Fibroblast of villous mesenchyme (primary cell): ENCODE results near the gene SFMBT2. TPM values are rescaled to one million over a fixed set of nuclear protein-coding genes. Genes with fewer than 3 reads are reported as not detected.

Experiments
- DNase-seq: peaks from one replicate; pipeline ENCODE4 v3.0.0-alpha.2; 2010; ENCODE audit warnings: low read depth
- H3K4me3 ChIP-seq: 2 replicates; pipeline ENCODE4 v1.5.1; 2011; ENCODE audit warnings: low read depth, mild to moderate bottlenecking, low read length
- CTCF ChIP-seq: IDR thresholded peaks from 2 replicates; pipeline ENCODE4 v1.5.1; 2012; ENCODE audit warnings: low read depth, mild to moderate bottlenecking, low read length; ENCODE audit not compliant: insufficient read depth
- total RNA-seq: library from RNA; depleted of rRNA; stranded (reverse); fragments of >200 nt; gene quantifications from 2 replicates; pipeline ENCODE4 v1.2.3, GENCODE V29; 2012

Gene SFMBT2
- total RNA-seq, 1 donor: 1.7 TPM

GRCh38 chr10:7425691-7426090, 14.9 kb upstream of the SFMBT2 start:
- TF ChIP-seq CTCF: no peak
- no peak for DNase-seq
- no peak overlapping the region for H3K4me3 ChIP-seq

- no peak for DNase-seq
- no peak overlapping the region for H3K4me3 ChIP-seq
- TF ChIP-seq CTCF: no peak
These were observed 14.1 kb upstream of the SFMBT2 start for GRCh38 chr10:7424919-7425318.

- no peak for DNase-seq
- no peak overlapping the region for H3K4me3 ChIP-seq
- TF ChIP-seq CTCF: no peak
These were observed 13.5 kb upstream of the SFMBT2 start for GRCh38 chr10:7424315-7424714.

- no peak for DNase-seq
- no peak for TF ChIP-seq CTCF
- H3K4me3 ChIP-seq: no peak overlapping the region
These were observed 12.7 kb upstream of the SFMBT2 start for GRCh38 chr10:7423521-7423920.

GRCh38 chr10:7421526-7421925, 10.7 kb upstream of the SFMBT2 start:
- no peak overlapping the region for H3K4me3 ChIP-seq
- no peak for DNase-seq
- TF ChIP-seq CTCF: no peak

GRCh38 chr10:7419998-7420397, 9.2 kb upstream of the SFMBT2 start:
- TF ChIP-seq CTCF: no peak
- DNase-seq: no peak
- no peak overlapping the region for H3K4me3 ChIP-seq

- TF ChIP-seq CTCF: no peak
- no peak overlapping the region for H3K4me3 ChIP-seq
- DNase-seq: no peak
These were observed 7.0 kb upstream of the SFMBT2 start for GRCh38 chr10:7417807-7418206.
